Calu3 (cell line): ENCODE measurements around the gene WASF1. TPM values are rescaled to one million over a fixed set of nuclear protein-coding genes. Genes with fewer than 3 reads are reported as not detected.

ENCODE experiments used
- BruUV-seq: library from RNA; stranded (reverse); fragments of 400-500 nt; replicated peaks from 2 replicates; lab custom pipeline; 2021; lab: Mats Ljungman, UMichigan
- CTCF ChIA-PET: fragments of 300-600 bp; sonication (Branson Sonifier 250); formaldehyde crosslinking; loops from one replicate; lab custom pipeline; 2022; ENCODE audit warnings: antibody characterized with exemption; lab: Charles Lee
- DNase-seq: peaks from one replicate; pipeline ENCODE4 v3.0.0; 2022
- H3K27ac Mint-ChIP-seq: one replicate; pipeline ENCODE4 v1.8.0; 2022; ENCODE audit warnings: mixed read lengths; ENCODE audit not compliant: unreplicated experiment
- H3K27me3 Mint-ChIP-seq: one replicate; pipeline ENCODE4 v1.8.0; 2022; ENCODE audit warnings: mixed read lengths; ENCODE audit not compliant: unreplicated experiment
- H3K36me3 Mint-ChIP-seq: one replicate; pipeline ENCODE4 v1.8.0; 2022; ENCODE audit warnings: mild to moderate bottlenecking, moderate library complexity, mixed read lengths; ENCODE audit not compliant: insufficient read depth, unreplicated experiment
- H3K4me1 Mint-ChIP-seq: one replicate; pipeline ENCODE4 v1.8.0; 2022; ENCODE audit warnings: mild to moderate bottlenecking, low read depth, mixed read lengths; ENCODE audit not compliant: unreplicated experiment
- H3K4me3 Mint-ChIP-seq: one replicate; pipeline ENCODE4 v1.8.0; 2022; ENCODE audit warnings: mild to moderate bottlenecking, low read depth, moderate library complexity, mixed read lengths; ENCODE audit not compliant: unreplicated experiment
- H3K9me3 Mint-ChIP-seq: one replicate; pipeline ENCODE4 v1.8.0; 2022; ENCODE audit warnings: low read depth, mixed read lengths; ENCODE audit not compliant: unreplicated experiment
- CTCF ChIP-seq: fragments of 200-600 bp; IDR thresholded peaks from one replicate; pipeline ENCODE4 v1.8.0; 2022; ENCODE audit warnings: antibody characterized with exemption; ENCODE audit not compliant: unreplicated experiment
- intact Hi-C: fragments of 100-400 bp; cut with micrococcal nuclease; formaldehyde crosslinking; loops from one replicate; pipeline ENCODE4 v1.10.0; 2022; ENCODE audit not compliant: unreplicated experiment
- total RNA-seq: library from RNA; stranded (reverse); gene quantifications from 2 replicates; pipeline ENCODE4 v1.2.3, GENCODE V29; 2022

WASF1 gene
- total RNA-seq, 1 experiment from 2014 or later: 12.7 TPM

DNA sequence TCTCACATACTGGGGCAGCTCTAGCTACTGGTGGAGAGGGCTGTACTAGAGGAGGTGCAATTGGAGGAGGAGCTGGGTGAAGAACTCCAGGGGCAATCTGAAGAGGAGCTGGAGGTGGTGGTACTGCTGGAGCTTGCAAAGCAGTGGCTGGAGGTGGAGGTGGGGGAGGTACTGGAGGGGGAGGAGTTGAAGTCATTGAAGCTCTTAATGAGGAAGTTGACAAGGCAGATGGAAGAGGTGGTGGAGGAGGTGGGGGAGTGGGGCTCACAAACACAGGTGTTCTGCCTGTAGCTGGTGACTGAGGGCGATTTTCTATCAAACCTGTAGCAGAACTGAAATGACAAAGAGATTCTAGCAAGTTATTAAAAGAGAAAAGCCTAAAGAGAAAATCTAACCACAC lies 77.6 kb downstream of the WASF1 start:
- Mint-ChIP-seq H3K4me3 (no peak overlapping the region), H3K27ac (no peak overlapping the region), H3K36me3 (peaks cover 11% of the 10 kb centered on the region), H3K27me3 (no peaks in the 10 kb centered on the region), H3K9me3 (no peaks in the 10 kb centered on the region), H3K4me1 (peaks cover 6% of the 10 kb centered on the region)
- DNase-seq: no peak
- TF ChIP-seq CTCF: no peak
- no TSS peak for BruUV-seq
- intact Hi-C loops: no loop called here
- CTCF ChIA-PET: interaction anchor here (0.7 kb wide), 1 partner anchor 320 kb away, joined by 8 read pairs; no protein-coding TSS in a partner anchor

- no peak overlapping the region for H3K4me3 Mint-ChIP-seq
- intact Hi-C loops: no loop called here
- peaks cover 11% of the 10 kb centered on the region for H3K36me3 Mint-ChIP-seq
- H3K4me1 Mint-ChIP-seq: peaks cover 9% of the 10 kb centered on the region
- no peaks in the 10 kb centered on the region for H3K9me3 Mint-ChIP-seq
- no peak for DNase-seq
- CTCF ChIA-PET: no interaction called here
- no peak for TF ChIP-seq CTCF
- H3K27ac Mint-ChIP-seq: no peak overlapping the region
- no peaks in the 10 kb centered on the region for H3K27me3 Mint-ChIP-seq
- BruUV-seq: no TSS peak
These were observed 80.9 kb downstream of the WASF1 start for GRCh38 chr6:110098511-110099116.

DNA sequence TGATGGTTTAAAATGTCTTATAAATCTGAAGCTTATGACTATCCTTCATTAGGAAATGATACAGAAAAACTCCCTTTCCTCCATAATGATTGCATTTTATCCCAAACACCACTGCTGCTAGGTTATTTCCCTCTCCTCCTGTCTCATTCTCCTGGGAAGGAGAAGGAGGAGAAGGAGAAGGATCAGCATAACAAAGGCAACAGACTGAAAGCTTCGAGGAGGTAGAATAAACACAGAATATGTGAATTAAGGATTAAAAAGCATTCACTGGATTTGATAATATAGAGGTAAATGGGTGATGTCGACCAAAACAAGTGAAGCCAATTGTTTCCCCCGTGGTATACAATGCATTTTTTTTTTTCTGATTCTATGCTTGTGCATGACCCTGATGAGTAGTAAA lies 82.0 kb downstream of the WASF1 start:
- H3K27me3 Mint-ChIP-seq: no peaks in the 10 kb centered on the region
- no TSS peak for BruUV-seq
- peaks cover 11% of the 10 kb centered on the region for H3K36me3 Mint-ChIP-seq
- H3K4me3 Mint-ChIP-seq: no peak overlapping the region
- H3K4me1 Mint-ChIP-seq: peaks cover 9% of the 10 kb centered on the region
- CTCF ChIA-PET: no interaction called here
- no peak for TF ChIP-seq CTCF
- no peaks in the 10 kb centered on the region for H3K9me3 Mint-ChIP-seq
- no peak for DNase-seq
- intact Hi-C loops: no loop called here
- no peak overlapping the region for H3K27ac Mint-ChIP-seq

- H3K36me3 Mint-ChIP-seq: peaks cover 6% of the 10 kb centered on the region
- peaks cover 9% of the 10 kb centered on the region for H3K4me1 Mint-ChIP-seq
- no peak overlapping the region for H3K27ac Mint-ChIP-seq
- no peak overlapping the region for H3K4me3 Mint-ChIP-seq
- DNase-seq: no peak
- intact Hi-C loops: no loop called here
- H3K27me3 Mint-ChIP-seq: no peaks in the 10 kb centered on the region
- no TSS peak for BruUV-seq
- H3K9me3 Mint-ChIP-seq: no peaks in the 10 kb centered on the region
- no peak for TF ChIP-seq CTCF
- CTCF ChIA-PET: interaction anchor here (0.6 kb wide), 1 partner anchor 1215 kb away, joined by 3 read pairs; no protein-coding TSS in a partner anchor
These were observed 83.5 kb downstream of the WASF1 start for GRCh38 chr6:110095935-110096334.
